ENCODE measurements around the gene PLEKHA5. TPM values are rescaled to one million over a fixed set of nuclear protein-coding genes. Genes with fewer than 3 reads are reported as not detected.
"Not testable (repeated sequence)": the region's sequence is repeated elsewhere in the genome, so short reads cannot be mapped to it uniquely, and the experiment has no call there.

The PLEKHA5 gene
- total RNA-seq, 1 donor from 2014 or later: 12.8 TPM

- not testable (repeated sequence) for DNase-seq
Observed at GRCh38 chr12:19170286-19170685, 40.8 kb downstream of the PLEKHA5 start.

GRCh38 chr12:19171731-19172130 is 42.2 kb downstream of the PLEKHA5 start:
- peak; percentile 19 for DNase-seq

DNA sequence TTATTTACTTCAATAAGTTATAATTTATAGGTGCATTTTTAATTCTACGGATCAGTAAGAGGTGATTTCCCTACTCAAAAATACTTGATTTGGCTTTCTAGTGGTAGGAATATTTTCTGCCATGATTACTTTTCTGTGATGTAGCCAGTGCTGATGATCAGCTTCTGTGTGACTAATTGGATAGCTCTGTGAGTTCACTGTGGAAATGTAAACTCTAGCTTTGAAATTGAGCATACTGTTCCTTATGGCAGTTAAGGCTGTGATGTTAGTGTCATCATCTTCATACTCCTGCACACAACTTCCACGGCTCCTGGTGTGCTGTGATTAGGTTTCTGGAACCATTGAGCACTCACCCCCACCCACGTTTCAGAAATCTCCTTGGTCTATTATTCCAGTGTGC is 48.2 kb downstream of the PLEKHA5 start:
- DNase-seq: peak; percentile 13

DNA sequence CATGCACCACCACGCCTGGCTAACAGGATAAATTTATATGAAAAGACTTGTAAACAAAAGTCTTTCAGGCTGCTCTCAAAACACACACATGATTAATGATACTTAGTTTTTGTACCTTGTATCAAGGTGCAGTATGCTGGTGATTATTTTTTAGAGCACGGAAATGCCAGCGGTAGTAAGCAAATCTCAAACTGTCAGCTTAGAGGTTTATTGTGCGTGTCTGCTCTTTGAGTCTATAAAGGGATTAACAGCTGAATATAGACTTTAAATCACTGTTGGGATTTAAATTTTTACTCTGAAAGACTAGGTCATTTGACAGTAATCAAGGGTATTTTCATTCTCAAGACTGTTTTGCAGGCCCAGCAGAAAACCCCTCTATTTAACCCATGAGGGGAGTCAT is 50.5 kb downstream of the PLEKHA5 start:
- DNase-seq: no peak

GRCh38 chr12:19181666-19182426 is 52.3 kb downstream of the PLEKHA5 start:
- DNase-seq: peak; percentile 21

- peak; percentile 26 for DNase-seq
Observed at GRCh38 chr12:19183121-19183838, 53.7 kb downstream of the PLEKHA5 start.

DNA sequence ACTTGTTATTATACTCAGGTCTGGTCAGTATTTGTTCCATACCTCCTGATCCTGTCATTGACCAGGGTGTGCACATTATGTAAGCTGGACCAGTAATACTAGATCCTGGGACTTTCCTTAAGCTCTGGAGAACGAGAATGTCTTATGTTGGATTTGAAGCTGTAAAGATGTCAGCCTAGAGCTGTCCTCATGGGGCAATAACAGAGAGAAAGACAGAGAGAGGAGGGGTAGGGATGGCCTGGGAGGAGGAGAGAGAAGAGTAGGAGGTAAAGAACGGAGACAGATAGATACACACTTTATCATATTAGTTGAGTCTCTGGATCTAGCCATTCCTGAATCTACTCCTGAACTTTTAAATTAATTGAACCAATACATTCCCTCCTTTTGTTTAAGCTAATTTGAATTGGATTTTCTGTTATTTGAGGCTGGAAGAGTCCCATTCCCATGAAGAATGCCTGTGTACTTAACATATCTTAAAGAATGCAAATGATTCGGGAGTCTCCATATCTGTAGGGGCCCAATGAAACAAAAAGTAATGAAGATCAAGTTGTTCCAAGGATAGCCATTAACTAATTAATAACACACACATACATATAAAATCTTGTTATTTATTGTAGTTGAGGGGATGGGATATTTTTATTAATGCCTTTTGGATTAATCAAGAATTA is 55.9 kb downstream of the PLEKHA5 start:
- DNase-seq: no peak

GRCh38 chr12:19186722-19187661 is 57.5 kb downstream of the PLEKHA5 start:
- peak; percentile 78 for DNase-seq

GRCh38 chr12:19189522-19189921 is 60.0 kb downstream of the PLEKHA5 start:
- no peak for DNase-seq

DNA sequence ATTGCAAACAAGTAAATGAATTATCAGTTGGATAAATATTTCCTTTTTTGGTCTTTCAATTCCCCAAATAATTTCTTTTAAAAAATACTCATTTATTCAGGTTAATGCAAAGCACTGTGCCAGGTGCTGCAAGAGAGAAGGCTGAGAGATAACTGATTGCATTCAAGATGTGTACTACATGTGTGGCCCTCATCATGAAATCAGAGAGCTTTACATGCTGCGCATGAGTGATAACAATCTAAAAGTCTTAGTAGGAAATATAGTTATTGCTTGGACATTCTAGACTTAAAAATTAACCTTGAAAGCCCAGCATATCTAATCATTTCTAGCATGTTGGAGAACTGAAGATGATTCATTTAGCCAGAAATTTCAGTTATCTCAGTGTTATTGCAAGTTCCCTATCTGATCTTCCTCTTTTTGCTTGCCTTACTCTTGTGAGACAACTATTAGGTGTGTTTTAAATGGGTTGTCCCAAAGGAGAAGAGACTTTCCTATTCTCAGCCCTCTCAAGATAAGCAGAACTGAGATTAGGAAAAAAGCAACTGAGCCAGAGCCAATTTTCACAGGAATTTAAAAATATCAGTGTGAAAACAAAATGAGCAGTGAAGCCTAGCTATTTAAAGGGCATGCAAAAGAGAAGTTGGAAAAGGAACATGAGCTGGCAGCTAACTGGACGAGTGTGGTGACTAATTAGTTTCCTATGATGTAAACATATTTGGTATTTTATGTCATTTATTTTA is 60.9 kb downstream of the PLEKHA5 start:
- DNase-seq: peak; percentile 55

GRCh38 chr12:19191089-19191488 is 61.6 kb downstream of the PLEKHA5 start:
- no peak for DNase-seq

GRCh38 chr12:19191563-19191962 is 62.0 kb downstream of the PLEKHA5 start:
- DNase-seq: no peak

- no peak for DNase-seq
Observed at GRCh38 chr12:19192710-19193109, 63.2 kb downstream of the PLEKHA5 start.

- no peak for DNase-seq
Observed at GRCh38 chr12:19194963-19195362, 65.4 kb downstream of the PLEKHA5 start.

- no peak for DNase-seq
Observed at GRCh38 chr12:19196959-19197630, 67.6 kb downstream of the PLEKHA5 start.

DNA sequence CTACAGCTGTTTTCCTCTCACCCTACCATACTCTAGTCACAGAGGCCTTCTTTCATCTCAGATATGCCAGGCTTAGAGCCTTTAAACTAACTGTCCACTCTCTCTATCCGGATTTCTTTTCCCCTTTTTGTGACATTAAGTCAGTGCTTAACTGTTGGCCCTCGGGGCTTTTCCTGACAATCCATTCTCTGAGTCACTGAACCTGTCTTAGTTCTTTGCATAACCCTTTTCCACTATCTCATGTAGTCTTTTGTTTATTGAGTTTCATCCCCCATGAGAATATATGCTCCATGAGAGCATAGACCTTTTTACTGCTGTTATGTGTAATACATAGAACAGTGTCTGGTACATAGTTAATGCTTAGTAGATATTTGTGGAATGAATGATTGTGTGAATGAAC is 68.7 kb downstream of the PLEKHA5 start:
- peak; percentile 3 for DNase-seq

- DNase-seq: no peak
Observed at GRCh38 chr12:19199332-19199731, 69.8 kb downstream of the PLEKHA5 start.

DNA sequence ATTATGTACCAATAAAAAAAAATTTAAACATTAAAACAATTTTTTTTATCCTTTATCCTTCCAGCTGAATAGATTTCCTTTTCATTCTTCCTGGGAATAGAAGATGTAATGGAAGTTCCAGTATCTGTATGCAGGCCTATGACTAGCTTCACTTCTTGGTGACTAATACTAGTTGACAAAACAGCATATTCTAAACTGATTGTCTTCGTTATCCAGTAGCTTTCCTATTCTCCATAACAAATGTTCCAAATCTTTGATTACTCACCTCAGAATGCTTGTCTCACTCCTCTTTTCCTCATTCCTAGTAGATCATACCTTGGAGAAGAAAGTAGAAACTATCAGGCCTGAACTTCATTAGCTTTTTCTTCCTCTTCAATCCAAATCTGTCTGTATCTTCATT is 70.7 kb downstream of the PLEKHA5 start:
- DNase-seq: peak; percentile 2

DNA sequence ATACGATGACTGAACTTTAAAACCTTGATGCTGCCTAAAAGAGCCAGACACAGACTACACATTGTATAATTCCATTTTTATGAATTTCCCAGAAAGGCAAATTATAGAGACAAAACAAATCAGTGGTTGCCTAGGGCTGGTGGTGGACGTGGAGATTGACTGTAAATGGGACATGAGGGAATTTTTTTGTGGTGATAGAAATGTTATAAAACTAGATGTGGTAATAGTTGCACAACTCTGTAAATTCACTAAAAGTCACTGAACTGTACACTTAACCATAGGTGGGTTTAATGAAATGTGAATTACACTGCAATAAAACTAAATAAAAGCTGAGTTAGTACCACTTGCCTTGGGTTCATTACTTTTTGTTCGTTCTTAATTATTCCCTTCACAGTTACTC is 72.1 kb downstream of the PLEKHA5 start:
- DNase-seq: no peak

GRCh38 chr12:19203013-19203412 is 73.5 kb downstream of the PLEKHA5 start:
- DNase-seq: no peak

Data from dermis blood vessel endothelial cell (primary cell).